HUDEP-2 (cell line): Measurements from ENCODE around the gene KCND3.
"Not testable (repeated sequence)": the region's sequence is repeated elsewhere in the genome, so short reads cannot be mapped to it uniquely, and the experiment has no call there.

ENCODE experiments used
- DNase-seq, 76 experiments: peaks; one replicate each; lab custom pipeline; 2025; ENCODE audit not compliant: unreplicated experiment in 76 of 76; lab: John Stamatoyannopoulos, UW

Gene KCND3

DNA sequence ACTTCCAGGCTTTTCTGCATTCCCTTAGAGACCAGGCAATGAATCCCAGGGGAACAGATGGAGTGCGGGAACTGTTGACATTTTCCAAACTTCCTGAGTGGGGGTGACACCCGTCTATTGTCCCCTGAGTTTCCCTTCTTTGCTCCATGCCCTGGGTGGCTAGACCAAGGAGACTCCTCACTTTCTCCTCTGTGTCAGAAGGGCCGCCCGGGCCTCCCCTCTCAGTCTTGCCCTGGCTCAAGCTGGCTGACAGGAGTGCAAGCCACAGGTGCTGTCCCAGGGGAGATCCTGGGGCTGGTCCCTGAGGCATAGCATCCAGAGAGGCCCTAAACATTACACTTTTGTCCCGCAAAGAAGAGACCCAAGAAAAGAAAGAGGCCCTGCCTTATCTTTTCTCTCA lies 170.9 kb downstream of the KCND3 start:
- DNase-seq: no peak

DNA sequence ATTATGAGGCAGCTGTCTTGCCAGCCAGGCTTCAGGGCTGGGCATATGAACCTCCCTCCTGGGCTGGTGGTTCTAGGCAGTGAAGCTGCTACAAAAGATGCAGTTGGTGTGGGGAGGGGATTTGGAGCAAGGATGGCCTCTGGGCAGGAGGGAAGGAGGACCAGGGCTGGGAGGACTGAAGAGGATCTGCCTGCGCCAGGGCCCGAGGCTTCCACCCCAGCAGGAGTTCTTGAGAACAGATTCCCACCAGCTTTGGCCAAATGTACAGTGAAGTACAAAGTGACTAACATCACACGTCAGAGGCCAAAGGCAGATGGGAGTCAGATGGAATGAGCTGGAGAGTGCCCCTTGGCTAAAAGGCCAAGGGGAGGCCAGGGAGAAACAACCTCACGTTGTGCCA lies 171.4 kb downstream of the KCND3 start:
- no peak for DNase-seq

DNA sequence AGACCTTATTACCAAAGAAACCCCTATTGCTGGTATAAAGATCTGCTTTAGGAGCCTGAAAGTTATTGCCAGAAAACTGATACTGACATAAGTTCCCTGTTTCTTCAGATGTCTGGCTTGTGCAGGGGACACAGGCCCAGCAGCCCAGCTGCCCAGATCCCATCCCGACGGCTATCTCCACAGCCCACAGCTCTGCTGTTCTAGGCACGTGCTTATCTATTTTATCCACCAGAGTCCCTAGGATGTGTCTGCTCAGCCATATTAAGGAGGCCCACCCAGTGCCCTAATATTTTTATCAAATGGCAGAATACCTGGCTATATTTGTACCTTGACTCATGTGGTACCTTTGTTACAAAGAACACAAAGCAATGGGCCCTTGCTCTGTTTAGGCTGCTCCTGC lies 174.8 kb downstream of the KCND3 start:
- peak in 4 of 76 experiments; percentile 3 to 17 (median 11) for DNase-seq

DNA sequence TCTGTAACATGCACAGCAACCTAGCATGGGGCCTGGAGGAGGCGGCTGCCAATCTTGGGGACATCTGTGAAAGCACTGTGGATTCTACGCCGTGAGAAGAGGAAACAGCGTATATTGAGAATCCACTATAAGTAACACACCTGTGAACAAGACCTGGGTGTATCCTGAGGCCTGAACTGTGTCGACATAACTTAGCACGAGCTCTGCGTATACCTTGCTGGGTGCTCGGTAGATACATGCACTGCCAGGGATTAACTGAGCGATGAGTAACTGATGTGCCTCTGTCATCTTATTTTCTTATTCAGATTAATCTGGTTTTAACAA lies 175.2 kb downstream of the KCND3 start:
- DNase-seq: no peak

DNA sequence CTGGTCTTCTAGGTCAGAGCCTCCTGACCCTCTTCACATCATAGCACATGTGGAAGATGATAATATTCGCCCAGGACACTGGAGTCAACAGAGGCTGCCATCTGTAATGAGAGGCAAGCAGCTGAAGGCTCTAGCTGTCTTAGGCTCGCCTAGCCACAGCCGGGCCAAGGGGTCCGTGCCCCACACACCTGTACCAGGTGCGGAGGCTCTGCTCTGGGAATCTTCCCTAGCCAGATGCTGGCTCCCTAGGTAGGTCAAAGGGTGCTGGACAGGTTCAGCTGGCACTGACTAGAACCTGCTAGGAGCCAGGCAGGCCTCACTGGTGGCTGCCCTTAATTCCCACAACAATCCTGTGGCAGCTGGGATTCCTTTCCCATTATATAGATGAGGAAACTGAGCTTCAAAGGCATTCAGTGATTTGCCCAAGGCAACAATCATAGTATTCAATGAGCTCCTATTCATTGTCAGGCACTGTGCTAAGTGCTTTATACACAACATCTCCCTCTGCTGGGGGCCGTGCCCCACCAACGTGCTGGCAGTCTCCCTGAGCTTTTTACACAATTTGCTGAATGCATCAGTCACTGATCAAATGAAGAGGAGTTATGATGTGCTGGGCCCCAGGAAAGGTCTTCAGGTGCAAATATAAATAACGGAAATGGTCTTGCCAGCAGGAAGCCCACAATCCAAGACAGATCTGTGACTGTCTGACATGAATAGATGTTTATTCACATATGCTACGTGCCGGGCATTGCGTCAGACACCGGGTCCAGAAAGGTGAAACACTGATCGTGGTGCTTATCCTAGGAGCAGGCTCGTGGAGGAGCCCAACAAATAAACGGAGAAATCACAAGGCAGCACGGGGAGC lies 175.8 kb downstream of the KCND3 start:
- peak in 1 of 76 experiments; percentile 8 for DNase-seq

DNA sequence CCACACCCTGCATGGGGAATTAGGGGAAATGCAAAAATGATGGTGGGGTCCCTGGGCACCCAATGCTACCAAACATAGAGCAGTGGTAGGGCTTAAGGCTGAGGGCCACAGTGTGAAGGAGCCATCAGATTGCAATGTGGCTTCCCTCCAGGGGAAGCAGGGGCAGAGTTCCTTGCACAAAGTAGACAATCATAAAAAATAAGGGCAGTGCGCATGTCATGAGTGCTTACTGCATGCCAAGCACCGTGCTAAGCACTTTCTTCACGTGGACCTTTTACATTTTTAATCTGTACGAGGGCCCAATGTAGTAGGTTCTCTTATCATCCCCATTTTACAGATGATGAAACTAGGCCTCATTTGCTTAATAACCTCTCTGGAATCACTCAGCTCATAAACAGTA lies 177.2 kb downstream of the KCND3 start:
- DNase-seq: no peak

DNA sequence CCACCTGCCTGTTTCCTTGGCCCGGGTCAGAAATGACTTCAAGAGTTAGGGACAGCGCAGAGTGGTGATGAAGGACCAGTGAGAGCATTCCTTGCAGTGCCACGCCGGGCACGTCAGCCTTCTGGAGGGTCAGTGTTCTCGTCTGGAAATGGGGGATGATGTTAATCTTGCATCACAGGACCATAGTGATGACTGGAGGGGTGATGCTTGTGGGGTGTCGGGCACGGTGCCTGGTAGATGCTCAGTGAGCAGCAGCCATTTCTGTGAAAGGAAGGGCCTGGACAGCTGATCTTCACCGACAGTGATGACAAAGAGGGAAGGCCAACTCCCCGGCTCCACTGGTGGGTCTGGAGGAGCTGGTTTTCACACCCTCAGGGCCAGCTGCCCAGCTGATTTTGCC lies 177.6 kb downstream of the KCND3 start:
- DNase-seq: no peak

DNA sequence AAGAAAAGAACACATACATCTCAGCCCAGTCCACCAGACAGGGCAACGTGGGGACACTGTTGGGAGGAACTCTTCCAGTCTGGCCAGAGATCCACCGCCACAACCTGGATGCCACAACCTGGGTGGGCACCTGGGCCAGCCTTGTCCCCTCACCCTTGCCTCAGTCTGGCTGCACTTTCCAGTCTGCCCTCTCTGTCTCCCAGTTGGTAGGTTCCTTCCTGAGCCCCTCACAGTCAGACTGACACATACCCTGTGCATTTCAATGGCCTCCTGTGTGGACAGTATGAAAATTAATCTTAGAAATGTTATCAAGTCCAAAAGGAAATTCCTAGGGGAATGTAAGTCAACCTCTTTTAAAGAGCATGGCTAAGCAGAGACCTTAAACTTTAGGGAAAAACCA lies 184.2 kb downstream of the KCND3 start:
- no peak for DNase-seq

DNA sequence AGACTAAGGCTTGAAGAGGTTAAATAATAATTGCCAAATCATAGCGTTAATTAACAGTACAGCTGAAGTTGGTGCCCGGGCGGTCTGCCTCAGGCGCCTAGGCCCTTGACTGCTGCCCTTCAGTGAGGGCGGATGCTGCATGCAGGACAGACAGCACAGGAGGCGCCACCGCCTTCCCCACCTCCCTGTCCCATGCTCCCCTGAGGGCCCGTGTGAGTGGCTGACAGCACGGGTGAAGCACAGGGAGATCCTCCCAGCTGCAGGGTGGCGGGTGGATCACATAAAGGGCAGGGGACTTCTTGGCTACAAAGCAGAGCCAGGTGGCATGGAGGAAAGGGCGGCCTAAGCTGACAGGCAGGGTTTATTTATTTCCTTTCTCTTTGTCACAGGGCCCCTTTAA lies 184.7 kb downstream of the KCND3 start:
- no peak for DNase-seq

DNA sequence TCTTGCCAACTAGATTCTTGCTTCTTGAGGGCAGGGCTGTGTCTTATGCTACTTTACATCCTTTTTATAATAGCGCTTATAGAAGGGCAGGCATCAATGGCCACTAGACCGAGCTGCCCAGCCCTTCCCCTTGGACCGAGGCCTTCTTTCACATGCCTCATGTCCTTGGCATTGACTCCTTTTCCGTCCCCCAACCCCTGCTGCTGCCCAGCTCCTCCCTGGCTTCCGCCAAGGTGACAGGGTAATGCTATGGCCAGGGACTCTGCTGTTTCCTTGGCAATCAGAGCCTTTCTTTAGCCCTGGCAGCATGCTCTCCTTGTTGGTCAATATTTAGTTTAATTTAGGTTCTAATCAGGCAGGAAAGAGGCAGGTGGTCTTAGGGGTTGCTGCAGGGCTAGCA lies 185.5 kb downstream of the KCND3 start:
- no peak for DNase-seq

DNA sequence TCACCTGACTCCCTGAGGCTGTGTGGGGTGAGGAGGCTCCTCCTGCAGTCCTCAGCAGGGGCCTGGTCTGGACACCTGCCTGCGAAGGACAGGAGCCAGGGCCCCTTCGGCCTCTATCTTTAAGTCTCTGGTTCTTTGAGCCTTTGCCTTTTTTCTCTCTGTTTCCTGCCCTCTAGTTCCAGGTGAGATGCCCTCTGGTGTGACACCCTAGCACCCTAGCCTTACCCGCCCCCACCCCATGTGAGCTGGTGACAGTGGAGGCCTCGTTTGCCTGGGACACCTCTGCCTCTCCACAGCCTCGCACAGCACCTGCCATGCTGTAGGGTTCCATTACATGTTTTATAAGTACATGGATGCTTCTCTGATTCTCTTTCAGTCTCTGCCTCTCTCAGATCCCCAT lies 186.5 kb downstream of the KCND3 start:
- no peak for DNase-seq

DNA sequence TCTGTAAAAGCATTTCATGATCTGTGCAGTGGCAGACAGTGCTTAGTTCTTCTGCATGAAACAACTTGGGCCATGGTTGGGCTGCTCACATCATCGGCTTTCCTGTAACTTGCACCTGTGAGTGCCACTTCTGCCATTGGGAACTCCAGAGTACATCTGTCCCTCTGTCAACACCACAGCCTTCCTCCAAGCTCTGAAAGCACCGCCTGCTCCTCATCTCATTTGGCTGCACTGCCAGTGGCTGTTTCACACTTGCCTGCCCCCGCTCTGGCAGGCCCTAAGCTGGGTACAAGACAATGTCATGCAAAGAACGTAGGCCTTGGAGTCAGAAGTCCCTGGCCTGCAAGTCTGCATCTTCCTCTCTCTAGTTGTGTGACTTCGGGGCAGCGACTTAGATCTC lies 187.4 kb downstream of the KCND3 start:
- DNase-seq: no peak

DNA sequence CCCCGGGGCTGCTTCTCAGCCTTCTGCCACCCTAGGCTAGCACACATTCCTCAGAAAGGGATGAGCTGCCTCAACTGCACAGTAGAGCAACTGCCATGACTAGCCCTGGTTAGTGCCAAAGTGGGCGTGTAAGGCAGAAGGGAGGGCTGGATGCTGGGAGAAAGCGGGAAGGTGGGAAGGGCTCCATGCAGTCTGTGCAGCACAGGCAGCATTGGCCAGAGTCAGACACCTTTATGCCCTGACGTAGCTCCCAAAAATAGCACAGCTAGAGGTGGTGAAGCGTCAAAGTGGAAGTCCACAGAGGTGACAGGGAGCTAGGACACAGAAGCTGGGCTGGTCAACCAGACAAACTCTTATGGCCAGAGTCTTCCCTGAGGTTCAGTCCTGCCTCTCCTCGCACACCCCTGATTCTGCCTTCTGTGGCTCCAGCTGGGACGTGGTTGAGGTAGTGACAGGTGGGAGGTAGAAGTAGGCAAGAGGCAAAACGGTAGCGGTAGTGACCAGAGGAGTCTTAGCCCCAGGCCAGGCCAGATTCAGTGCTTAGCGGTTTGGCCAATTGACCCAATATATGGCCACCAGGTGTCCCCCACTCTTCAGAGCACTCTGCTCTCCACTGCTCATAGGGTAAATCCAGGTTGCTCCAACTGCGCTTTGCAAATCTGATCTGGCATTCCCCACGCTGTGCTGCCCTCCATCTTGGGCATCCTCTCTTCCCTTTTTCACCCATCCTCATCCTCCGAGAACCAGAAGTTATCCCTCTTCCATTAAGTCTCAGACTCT lies 188.2 kb downstream of the KCND3 start:
- no peak for DNase-seq

DNA sequence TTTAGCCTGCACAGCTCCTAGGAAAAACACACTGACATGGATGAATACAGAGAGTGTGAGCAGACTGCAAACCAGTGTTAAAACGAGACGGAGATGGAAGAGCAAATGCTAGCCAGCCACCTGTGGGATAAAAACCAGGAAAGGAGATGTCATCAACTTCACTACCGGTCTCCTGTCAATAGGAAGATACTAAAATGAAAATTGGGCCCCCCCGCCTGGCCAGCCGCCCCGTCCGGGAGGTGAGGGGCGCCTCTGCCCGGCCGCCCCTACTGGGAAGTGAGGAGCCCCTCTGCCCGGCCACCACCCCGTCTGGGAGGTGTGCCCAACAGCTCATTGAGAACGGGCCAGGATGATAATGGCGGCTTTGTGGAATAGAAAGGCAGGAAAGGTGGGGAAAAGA lies 189.7 kb downstream of the KCND3 start:
- not testable (repeated sequence) for DNase-seq

DNA sequence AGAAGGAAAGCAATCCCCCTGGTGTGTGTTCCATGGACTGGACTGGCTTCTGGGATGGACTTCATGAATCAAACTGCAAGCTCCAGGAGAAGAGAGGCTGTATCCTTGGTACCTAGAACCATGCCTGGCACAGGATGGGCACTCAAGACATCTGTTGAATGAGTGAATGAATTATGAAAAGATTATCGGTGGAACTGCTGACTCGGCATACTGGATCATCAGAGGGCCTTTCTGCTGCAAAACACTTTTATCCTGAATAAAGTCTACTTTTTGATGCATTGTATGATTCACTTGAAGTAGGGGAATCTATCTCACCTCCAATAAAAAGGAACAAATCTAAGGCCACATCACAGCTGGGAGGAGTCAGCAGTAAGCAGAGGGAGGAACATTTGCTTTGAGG lies 190.9 kb downstream of the KCND3 start:
- no peak for DNase-seq

DNA sequence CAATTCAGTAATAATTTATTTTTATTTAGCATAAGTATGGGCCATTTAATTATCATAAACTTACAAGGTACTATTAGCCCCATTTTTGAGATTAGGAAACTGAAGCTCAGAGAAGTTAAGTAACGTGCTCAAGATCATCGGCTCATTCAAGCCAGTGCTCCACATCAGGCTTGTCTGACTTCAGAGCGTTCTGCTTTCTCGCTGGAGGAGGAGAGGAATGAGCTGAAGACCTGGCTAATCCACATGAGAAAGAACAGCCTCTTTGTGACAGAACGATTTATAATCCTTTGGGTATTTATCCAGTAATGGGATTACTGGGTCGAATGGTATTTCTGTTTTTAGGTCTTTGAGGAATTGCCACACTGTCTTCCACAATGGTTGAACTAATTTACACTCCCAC lies 194.1 kb downstream of the KCND3 start:
- DNase-seq: no peak

DNA sequence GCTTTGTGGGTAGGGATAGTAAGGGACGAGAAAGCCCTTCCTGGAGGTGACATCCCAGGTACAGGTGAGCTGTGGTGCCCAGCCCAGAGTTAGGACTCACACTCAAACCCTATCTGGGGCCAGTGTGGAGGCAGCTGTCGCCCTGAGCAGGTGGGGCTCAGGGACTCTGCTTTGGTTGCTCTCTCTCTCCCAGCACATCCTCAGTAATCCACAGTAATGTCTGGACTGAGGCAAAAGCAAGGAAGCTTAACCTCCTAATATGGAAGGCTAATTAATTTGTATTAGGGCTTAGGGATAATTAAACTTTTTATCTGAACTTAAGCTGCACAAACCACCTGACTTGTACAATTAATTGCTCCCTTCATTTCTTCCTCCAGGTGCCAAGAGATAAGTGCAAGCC lies 195.5 kb downstream of the KCND3 start:
- DNase-seq: no peak

DNA sequence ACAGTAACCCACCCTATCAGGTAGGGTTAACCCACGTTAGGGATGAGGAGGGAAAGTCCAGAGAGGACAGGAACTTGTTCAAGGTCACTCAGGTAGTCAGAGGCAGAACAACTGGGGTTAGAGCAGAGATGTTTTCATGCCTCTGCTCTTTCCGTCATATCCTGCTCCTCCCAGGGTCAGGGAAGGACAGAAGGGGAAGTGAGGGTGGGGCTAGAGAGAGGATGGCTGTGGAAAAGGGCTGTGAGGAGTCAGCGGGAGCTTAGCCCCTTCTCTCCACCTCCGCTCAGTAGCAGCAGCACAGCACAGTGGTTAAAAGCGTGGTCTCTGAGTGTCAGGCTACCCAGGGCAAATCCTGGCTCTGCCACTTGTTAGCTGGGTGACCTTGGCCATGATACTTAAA lies 197.2 kb downstream of the KCND3 start:
- DNase-seq: no peak

DNA sequence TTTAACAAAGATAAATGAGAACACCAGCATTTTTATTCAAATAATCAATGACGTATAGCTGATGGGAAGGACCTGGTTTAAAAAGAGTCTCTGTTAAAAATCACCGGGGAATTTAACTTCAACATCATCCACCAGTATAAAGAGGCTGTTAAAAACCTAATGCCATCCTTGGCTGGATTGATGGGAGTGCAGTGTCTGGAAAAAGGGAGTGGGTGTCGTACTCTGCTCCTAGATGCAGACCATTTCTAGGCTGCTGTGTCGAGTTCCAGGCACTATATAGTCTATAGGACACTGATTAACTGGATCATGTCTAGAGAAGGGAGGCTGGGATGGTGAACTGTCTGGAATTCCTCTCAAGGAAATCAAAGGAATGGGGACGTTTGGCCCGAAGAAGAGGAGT lies 197.7 kb downstream of the KCND3 start:
- DNase-seq: no peak

DNA sequence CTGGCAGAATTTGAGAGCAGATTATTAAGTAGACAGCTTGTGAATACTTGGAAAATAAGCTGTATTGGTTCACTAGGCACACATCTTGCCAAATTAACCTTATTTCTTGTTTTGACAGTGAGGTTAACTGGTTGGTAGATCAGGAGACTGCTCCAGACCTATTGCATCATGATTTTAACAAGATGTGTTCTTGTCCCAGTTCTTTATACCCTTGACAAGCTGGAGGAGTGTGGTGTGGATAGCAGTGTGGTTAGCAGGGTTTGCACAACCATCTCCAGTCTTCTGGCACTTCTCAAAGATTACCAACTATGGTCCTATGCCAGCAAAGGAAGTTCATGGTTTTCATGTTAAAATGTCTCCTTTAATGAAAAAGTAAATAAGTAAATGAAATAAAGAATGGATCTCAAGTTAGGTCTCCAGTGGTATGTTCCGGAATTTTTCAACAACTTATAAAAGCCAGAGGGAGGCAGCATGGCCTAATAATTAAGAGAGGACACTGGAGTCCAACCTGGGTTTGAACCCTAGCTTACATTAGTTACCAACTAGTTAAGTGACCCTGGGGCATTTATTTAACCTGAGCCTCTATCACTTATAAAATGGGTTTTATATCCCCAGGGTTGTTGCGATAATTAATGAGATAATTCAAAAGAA lies 199.7 kb downstream of the KCND3 start:
- DNase-seq: no peak

DNA sequence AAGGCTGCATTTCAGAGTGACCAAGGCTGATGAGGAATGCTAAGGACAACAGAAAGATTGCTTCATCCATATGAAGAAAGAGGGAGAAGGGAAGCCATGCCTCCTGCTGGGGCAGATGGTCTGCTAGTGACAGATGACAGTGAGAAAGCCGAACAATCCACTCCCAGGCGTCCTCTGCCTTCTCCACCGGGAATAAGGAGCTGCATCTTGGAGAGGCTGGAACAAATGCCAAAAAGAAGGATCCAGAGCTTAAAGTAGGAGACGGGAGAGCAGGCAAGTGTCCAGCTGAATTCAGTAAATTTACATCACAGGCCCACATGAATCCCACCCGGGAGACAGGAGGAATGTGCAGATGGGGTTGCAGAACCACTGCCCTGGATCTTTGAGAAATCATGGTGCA lies 200.3 kb downstream of the KCND3 start:
- no peak for DNase-seq
